Sigmoid colon (tissue), 4 donors: ENCODE data around the gene METTL23.

ENCODE experiments used
- EP300 ChIP-seq, 4 donors: sonication (generic); formaldehyde crosslinking; IDR thresholded peaks; one replicate each; pipeline ENCODE4 v1.6.1; 2017; ENCODE audit warnings: antibody characterized with exemption in 4 of 4
- POLR2A ChIP-seq, 2 donors: fragments of 450-650 bp; IDR thresholded peaks; one replicate each; pipeline ENCODE4 v1.6.1; 2016; ENCODE audit warnings: antibody characterized with exemption in 2 of 2, mild to moderate bottlenecking in 2 of 2, moderate library complexity in 2 of 2
- POLR2AphosphoS5 ChIP-seq, 4 donors: sonication (generic); formaldehyde crosslinking; IDR thresholded peaks; one replicate each; pipeline ENCODE4 v1.6.1; 2017; ENCODE audit warnings: antibody characterized with exemption in 4 of 4
- TF ChIP-seq, protein P1 (sequence below), 4 experiments: fragments of 450-650 bp in 3 of 4; fragments of 200-600 bp in 1 of 4; IDR thresholded peaks; one replicate each; pipeline ENCODE4 v1.5.1; 2016 to 2019; ENCODE audit warnings: antibody characterized with exemption in 4 of 4, mild to moderate bottlenecking in 3 of 4, moderate library complexity in 2 of 4

- no peak for TF ChIP-seq POLR2A (IDR thresholded peaks at IDR 0.05)
- TF ChIP-seq, protein P1, sequence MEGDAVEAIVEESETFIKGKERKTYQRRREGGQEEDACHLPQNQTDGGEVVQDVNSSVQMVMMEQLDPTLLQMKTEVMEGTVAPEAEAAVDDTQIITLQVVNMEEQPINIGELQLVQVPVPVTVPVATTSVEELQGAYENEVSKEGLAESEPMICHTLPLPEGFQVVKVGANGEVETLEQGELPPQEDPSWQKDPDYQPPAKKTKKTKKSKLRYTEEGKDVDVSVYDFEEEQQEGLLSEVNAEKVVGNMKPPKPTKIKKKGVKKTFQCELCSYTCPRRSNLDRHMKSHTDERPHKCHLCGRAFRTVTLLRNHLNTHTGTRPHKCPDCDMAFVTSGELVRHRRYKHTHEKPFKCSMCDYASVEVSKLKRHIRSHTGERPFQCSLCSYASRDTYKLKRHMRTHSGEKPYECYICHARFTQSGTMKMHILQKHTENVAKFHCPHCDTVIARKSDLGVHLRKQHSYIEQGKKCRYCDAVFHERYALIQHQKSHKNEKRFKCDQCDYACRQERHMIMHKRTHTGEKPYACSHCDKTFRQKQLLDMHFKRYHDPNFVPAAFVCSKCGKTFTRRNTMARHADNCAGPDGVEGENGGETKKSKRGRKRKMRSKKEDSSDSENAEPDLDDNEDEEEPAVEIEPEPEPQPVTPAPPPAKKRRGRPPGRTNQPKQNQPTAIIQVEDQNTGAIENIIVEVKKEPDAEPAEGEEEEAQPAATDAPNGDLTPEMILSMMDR (IDR thresholded peaks at IDR 0.05): no peak
- TF ChIP-seq POLR2AphosphoS5 (IDR thresholded peaks at IDR 0.05): no peak
- TF ChIP-seq EP300 (IDR thresholded peaks at IDR 0.05): no peak
These were observed 40.8 kb upstream of the METTL23 start for GRCh38 chr17:76685846-76686245.
